ENCODE results near the gene CFDP1.

- TF ChIP-seq, protein P1, sequence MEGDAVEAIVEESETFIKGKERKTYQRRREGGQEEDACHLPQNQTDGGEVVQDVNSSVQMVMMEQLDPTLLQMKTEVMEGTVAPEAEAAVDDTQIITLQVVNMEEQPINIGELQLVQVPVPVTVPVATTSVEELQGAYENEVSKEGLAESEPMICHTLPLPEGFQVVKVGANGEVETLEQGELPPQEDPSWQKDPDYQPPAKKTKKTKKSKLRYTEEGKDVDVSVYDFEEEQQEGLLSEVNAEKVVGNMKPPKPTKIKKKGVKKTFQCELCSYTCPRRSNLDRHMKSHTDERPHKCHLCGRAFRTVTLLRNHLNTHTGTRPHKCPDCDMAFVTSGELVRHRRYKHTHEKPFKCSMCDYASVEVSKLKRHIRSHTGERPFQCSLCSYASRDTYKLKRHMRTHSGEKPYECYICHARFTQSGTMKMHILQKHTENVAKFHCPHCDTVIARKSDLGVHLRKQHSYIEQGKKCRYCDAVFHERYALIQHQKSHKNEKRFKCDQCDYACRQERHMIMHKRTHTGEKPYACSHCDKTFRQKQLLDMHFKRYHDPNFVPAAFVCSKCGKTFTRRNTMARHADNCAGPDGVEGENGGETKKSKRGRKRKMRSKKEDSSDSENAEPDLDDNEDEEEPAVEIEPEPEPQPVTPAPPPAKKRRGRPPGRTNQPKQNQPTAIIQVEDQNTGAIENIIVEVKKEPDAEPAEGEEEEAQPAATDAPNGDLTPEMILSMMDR (IDR thresholded peaks at IDR 0.05), result no peak
- TF ChIP-seq POLR2A (IDR thresholded peaks at IDR 0.05), result no peak
These were observed 175.2 kb downstream of the CFDP1 start for GRCh38 chr16:75257886-75258806.

All from suprapubic skin (tissue), 3 donors.